CD4-positive, alpha-beta T cell treated with Interferon alpha-2 for 1 hour (primary cell): ENCODE data around the gene POU3F4.

Experiments
- DNase-seq, 2 donors: peaks; one replicate each; pipeline ENCODE4 v3.0.0-alpha.2; 2020 to 2022

POU3F4 gene

GRCh38 chrX:83508006-83508405 is at the start of gene POU3F4:
POU3F4 (plus strand) TSS chrX:83508290; CDS start chrX:83508325, 35 bp downstream.
- DNase-seq: peak in 1 of 2 donors; percentile 1

- DNase-seq: peak in 1 of 2 donors; percentile 1
Observed at GRCh38 chrX:83469551-83469950, 38.5 kb upstream of the POU3F4 start.

DNA sequence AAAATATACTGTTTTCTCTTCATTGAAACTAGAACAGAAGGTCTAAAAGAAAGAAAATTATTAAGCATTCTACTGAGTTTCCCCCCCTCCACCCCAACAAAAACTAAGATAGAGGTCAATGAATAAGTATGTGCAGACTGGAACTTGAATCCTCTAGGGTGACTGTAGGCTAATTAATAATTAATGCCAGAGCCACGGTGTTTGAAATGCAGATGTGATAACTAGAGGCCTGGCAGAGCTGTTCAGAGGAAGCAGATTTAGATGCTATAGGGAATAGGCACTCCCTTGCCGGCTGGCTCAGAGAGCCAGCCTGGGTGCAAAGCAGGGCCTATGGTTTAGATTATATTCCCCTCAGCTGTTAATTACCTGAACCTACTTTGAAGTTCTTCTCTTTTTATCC is 12.2 kb upstream of the POU3F4 start:
- DNase-seq: no peak

DNA sequence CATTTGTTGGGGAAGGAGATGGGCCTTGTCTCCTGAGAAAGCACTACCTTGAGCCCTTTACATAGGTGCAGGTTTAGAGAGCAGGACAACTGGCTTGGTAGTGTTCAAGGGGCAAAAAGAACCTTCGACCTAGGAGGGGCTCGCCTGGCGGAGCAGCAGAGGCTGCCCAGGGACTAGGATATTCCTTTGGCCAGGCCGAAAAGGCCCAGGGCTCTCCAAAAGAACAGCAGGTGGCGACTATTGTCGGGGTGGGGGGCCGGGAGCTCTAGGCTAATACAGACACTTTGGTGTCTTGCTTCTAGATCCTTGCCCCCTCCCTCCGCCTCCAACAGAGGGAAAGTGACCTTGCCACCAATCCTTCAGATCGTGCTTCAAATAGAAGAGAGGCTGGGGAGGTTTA is 7.1 kb upstream of the POU3F4 start:
- DNase-seq: no peak

- DNase-seq: no peak
Observed at GRCh38 chrX:83501530-83501929, 6.6 kb upstream of the POU3F4 start.

GRCh38 chrX:83504721-83505479 is 3.2 kb upstream of the POU3F4 start:
- no peak for DNase-seq

DNA sequence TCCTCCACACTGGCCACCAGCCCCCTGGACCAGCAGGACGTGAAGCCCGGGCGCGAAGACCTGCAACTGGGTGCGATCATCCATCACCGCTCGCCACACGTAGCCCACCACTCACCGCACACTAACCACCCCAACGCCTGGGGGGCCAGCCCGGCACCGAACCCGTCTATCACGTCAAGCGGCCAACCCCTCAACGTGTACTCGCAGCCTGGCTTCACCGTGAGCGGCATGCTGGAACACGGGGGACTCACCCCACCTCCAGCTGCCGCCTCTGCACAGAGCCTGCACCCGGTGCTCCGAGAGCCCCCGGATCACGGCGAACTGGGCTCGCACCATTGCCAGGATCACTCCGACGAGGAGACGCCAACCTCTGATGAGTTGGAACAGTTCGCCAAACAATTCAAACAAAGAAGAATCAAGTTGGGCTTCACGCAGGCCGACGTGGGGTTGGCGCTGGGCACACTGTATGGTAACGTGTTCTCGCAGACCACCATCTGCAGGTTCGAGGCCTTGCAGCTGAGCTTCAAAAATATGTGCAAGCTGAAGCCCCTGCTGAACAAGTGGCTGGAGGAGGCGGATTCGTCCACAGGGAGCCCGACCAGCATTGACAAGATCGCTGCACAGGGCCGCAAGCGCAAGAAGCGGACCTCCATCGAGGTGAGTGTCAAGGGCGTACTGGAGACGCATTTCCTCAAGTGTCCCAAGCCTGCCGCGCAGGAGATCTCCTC is 600 bp downstream of the POU3F4 start:
- DNase-seq: no peak

GRCh38 chrX:83509254-83509801 is 1.2 kb downstream of the POU3F4 start:
- no peak for DNase-seq

GRCh38 chrX:83510510-83511062 is 2.5 kb downstream of the POU3F4 start:
- DNase-seq: no peak

GRCh38 chrX:83511208-83511607 is 3.1 kb downstream of the POU3F4 start:
- DNase-seq: no peak

GRCh38 chrX:83512111-83512510 is 4.0 kb downstream of the POU3F4 start:
- no peak for DNase-seq

DNA sequence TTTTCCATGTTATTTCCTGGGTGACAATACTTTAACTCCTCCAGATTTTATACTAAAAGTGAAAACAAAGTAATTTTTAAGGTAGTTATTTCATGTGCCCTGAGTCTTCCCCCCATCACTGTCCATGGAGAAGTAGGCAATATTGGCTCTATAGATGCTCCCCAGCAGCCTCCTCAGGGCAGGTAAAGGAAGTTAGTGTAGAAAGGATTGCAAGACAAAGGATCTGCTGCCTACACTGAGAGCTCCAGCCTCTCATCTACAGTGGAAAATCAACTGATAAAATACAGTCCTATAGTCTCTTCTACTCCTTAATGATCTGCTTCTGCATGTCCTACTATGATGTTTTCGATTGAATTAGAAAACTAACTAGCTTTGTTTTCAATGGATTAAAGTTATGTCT is 8.5 kb downstream of the POU3F4 start:
- no peak for DNase-seq

- no peak for DNase-seq
Observed at GRCh38 chrX:83521905-83522304, 13.8 kb downstream of the POU3F4 start.

GRCh38 chrX:83529950-83530349 is 21.9 kb downstream of the POU3F4 start:
- DNase-seq: no peak

GRCh38 chrX:83535417-83536196 is 27.5 kb downstream of the POU3F4 start:
- DNase-seq: no peak
